Activated CD8-positive, alpha-beta memory T cell treated with anti-CD3 and anti-CD28 coated beads, Interleukin-2, amount 50 U/mL, for 24 hours (primary cell): ENCODE results near the gene MPPE1.
"Not testable (repeated sequence)": the region's sequence is repeated elsewhere in the genome, so short reads cannot be mapped to it uniquely, and the experiment has no call there.

Experiments used
- DNase-seq: peaks from one replicate; pipeline ENCODE4 v3.0.0-alpha.2; 2020; ENCODE audit errors: extremely low read depth

Gene MPPE1

GRCh38 chr18:11925800-11926481 lies 17.8 kb upstream of the MPPE1 start:
- no peak for DNase-seq

GRCh38 chr18:11923450-11923849 lies 15.3 kb upstream of the MPPE1 start:
- no peak for DNase-seq

GRCh38 chr18:11919522-11919921 lies 11.4 kb upstream of the MPPE1 start:
- DNase-seq, result not testable (repeated sequence)

- not testable (repeated sequence) for DNase-seq
These were observed 8.8 kb upstream of the MPPE1 start for GRCh38 chr18:11916880-11917279.

GRCh38 chr18:11909591-11910026 lies 1.5 kb upstream of the MPPE1 start:
- no peak for DNase-seq

GRCh38 chr18:11909061-11909455 lies 941 bp upstream of the MPPE1 start:
- peak; percentile 1 for DNase-seq

GRCh38 chr18:11906926-11907874 lies 917 bp downstream of the MPPE1 start:
- no peak for DNase-seq

- DNase-seq, result no peak
These were observed 1.9 kb downstream of the MPPE1 start for GRCh38 chr18:11906176-11906575.

GRCh38 chr18:11905613-11906012 lies 2.5 kb downstream of the MPPE1 start:
- no peak for DNase-seq

GRCh38 chr18:11902522-11903292 lies 5.4 kb downstream of the MPPE1 start:
- no peak for DNase-seq

- no peak for DNase-seq
These were observed 6.2 kb downstream of the MPPE1 start for GRCh38 chr18:11901826-11902438.

GRCh38 chr18:11899063-11899462 lies 9.1 kb downstream of the MPPE1 start:
- DNase-seq, result no peak

- no peak for DNase-seq
These were observed 10.3 kb downstream of the MPPE1 start for GRCh38 chr18:11897781-11898180.

GRCh38 chr18:11892438-11892837 lies 15.7 kb downstream of the MPPE1 start:
- not testable (repeated sequence) for DNase-seq

GRCh38 chr18:11891737-11892136 lies 16.4 kb downstream of the MPPE1 start:
- DNase-seq, result no peak

- no peak for DNase-seq
These were observed 18.8 kb downstream of the MPPE1 start for GRCh38 chr18:11889284-11889683.

GRCh38 chr18:11888726-11889125 lies 19.4 kb downstream of the MPPE1 start:
- DNase-seq, result no peak

GRCh38 chr18:11887328-11888128 lies 20.6 kb downstream of the MPPE1 start:
- no peak for DNase-seq

GRCh38 chr18:11886577-11887110 lies 21.5 kb downstream of the MPPE1 start:
- no peak for DNase-seq

GRCh38 chr18:11885278-11885947 lies 22.7 kb downstream of the MPPE1 start:
- DNase-seq, result no peak
